Astrocyte of the spinal cord (primary cell): ENCODE measurements around the gene AK5.

ENCODE experiments used
- DNase-seq: peaks from one replicate; pipeline ENCODE4 v3.0.0; 2011; ENCODE audit warnings: low read depth, low spot score
- H3K4me3 ChIP-seq: 2 replicates; pipeline ENCODE4 v1.5.1; 2011; ENCODE audit warnings: low read depth, mild to moderate bottlenecking, low read length, moderate library complexity
- CTCF ChIP-seq: IDR thresholded peaks from 2 replicates; pipeline ENCODE4 v1.5.1; 2012; ENCODE audit warnings: low read depth, mild to moderate bottlenecking, low read length, inconsistent platforms
- in situ Hi-C: cut with HindIII; loops from 2 replicates; pipeline ENCODE4 v1.10.0; 2017; ENCODE audit warnings: low sequenced_read_pairs

The AK5 gene

DNA sequence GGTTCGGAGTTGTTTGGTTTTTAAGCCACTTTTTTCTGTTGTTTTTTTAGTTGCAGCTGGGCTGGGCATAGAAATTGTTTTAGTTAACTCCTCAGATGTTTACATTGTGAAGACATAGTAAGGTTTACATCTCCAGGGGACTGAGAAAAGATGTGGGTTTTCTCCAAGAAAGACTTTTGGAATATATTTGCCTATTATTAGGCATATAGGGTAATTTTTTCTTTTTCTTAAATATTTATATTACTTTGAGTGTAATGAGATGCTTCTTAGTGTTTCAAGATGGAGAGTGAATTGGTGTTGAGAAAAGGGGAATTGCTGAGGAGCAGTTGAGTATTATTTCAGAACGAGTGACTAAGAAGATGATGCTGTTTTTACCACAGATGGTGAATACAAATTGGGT is 36.0 kb upstream of the AK5 start:
- no peak overlapping the region for H3K4me3 ChIP-seq
- no peak for TF ChIP-seq CTCF
- in situ Hi-C loops: no loop called here
- DNase-seq: no peak

DNA sequence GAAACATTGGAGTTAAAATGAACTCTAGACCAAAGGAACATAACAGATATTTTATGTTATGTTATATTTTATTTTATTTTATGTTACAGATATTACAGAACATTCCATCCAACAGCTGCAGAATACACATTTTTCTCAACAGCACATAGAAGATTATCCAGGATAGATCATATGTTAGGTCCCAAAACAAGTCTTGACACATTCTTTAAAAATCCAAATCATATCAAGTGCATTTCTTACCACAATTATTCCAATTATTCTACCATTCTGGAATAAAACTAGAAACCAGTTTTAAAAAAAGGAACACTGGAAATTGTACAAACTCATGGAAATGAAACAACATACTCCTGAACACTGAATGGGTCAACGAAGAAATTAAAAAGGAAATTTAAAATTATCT is 31.7 kb upstream of the AK5 start:
- no peak for DNase-seq
- TF ChIP-seq CTCF: no peak
- no peak overlapping the region for H3K4me3 ChIP-seq
- in situ Hi-C loops: no loop called here

DNA sequence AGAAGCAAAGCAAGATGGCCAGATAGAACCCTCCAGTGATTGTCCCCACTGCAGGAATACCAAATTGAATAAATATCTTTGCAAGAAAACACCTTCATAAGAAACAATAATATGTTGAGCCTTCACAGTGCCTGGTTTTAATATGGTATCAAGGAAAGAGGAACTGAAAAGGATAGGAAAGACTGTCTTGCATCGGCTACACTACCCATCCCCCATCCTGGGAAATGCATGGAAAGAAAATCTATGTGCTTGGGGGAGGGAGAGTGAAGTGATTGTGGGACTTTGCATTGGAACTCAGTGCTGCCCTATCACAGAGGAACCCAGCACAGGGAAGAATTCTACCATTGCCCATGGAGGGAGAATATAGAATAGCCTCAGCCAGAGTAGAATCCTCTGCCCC is 28.6 kb upstream of the AK5 start:
- no peak for DNase-seq
- no peak overlapping the region for H3K4me3 ChIP-seq
- no peak for TF ChIP-seq CTCF
- in situ Hi-C loops: no loop called here

- DNase-seq: no peak
- in situ Hi-C loops: no loop called here
- no peak for TF ChIP-seq CTCF
- H3K4me3 ChIP-seq: no peak overlapping the region
These were observed 18.1 kb upstream of the AK5 start for GRCh38 chr1:77263708-77264107.

DNA sequence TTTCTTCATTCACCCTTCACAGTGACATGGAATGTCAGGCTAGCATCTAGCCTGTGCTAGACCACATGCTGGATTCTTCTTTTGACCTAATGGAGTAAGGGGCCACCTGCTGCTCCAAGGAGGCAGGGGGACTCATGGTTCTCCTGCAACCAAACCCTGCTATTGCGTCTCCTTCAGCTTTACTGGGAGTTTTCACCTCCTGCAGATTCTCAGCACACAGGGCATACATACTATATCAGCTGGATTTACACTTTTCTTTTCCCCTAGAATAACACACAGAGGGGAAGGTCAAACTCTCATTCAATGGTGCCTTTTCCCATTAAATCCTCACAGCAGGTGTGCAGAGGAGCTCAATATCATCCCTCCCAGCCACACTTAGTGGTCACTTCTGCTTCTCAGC is 16.6 kb upstream of the AK5 start:
- in situ Hi-C loops: no loop called here
- TF ChIP-seq CTCF: no peak
- DNase-seq: no peak
- no peak overlapping the region for H3K4me3 ChIP-seq

DNA sequence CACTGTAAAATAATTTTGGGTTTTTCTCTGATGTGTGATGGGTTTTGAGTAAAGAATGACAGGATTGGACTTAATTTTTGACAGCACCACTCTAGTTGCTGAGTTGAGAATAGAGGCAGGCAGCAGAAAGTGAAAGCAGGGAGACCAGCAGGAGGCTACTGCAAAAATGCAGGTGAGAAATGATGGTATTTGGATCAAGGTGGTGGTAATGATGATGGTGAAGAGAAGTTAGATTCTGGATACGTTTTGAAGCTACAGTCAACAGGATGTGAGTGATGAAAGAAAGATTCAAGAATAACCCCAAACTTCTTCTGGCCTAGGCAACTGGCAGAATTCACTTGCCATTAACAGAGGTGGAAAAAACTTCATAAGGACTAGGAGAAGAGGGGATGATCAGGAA is 14.8 kb upstream of the AK5 start:
- in situ Hi-C loops: no loop called here
- no peak overlapping the region for H3K4me3 ChIP-seq
- no peak for DNase-seq
- no peak for TF ChIP-seq CTCF
